GM23248 (cell line): ENCODE measurements around the gene SHH. TPM values are rescaled to one million over a fixed set of nuclear protein-coding genes. Genes with fewer than 3 reads are reported as not detected.

Experiments used
- DNase-seq: peaks from one replicate; pipeline ENCODE4 v3.0.0-alpha.2; 2015
- H2AFZ ChIP-seq: fragments of 200-600 bp; sonication (generic); 2 replicates; pipeline ENCODE4 v1.6.1; 2016; ENCODE audit warnings: antibody characterized with exemption
- H3F3A ChIP-seq: fragments of 200-600 bp; sonication (generic); 2 replicates; pipeline ENCODE4 v1.6.1; 2016; ENCODE audit warnings: mild to moderate bottlenecking, antibody characterized with exemption, mixed run types; ENCODE audit not compliant: insufficient read depth
- H3K27ac ChIP-seq: fragments of 200-600 bp; sonication (generic); 2 replicates; pipeline ENCODE4 v1.5.1; 2016; ENCODE audit warnings: mild to moderate bottlenecking
- H3K27me3 ChIP-seq: fragments of 200-600 bp; sonication (generic); replicated peaks from 2 replicates; pipeline ENCODE4 v1.6.1; 2016; ENCODE audit warnings: mild to moderate bottlenecking; ENCODE audit not compliant: insufficient read depth
- H3K36me3 ChIP-seq: fragments of 200-600 bp; sonication (generic); 2 replicates; pipeline ENCODE4 v1.6.1; 2016; ENCODE audit warnings: low read depth, mild to moderate bottlenecking
- H3K4me1 ChIP-seq: fragments of 200-600 bp; sonication (generic); 2 replicates; pipeline ENCODE4 v1.6.1; 2016; ENCODE audit warnings: mild to moderate bottlenecking; ENCODE audit not compliant: insufficient read depth
- H3K4me2 ChIP-seq: fragments of 200-600 bp; sonication (generic); one replicate; pipeline ENCODE4 v1.6.1; 2016; ENCODE audit warnings: mild to moderate bottlenecking; ENCODE audit not compliant: unreplicated experiment
- H3K4me3 ChIP-seq: fragments of 200-600 bp; sonication (generic); 2 replicates; pipeline ENCODE4 v1.5.1; 2016; ENCODE audit warnings: mild to moderate bottlenecking
- H3K79me2 ChIP-seq: fragments of 200-600 bp; sonication (generic); 2 replicates; pipeline ENCODE4 v1.6.1; 2016; ENCODE audit warnings: mild to moderate bottlenecking; ENCODE audit not compliant: insufficient read depth
- H3K9ac ChIP-seq: fragments of 200-600 bp; sonication (generic); 2 replicates; pipeline ENCODE4 v1.6.1; 2016; ENCODE audit warnings: mild to moderate bottlenecking
- H3K9me2 ChIP-seq: fragments of 200-600 bp; sonication (generic); 2 replicates; pipeline ENCODE4 v1.6.1; 2016; ENCODE audit warnings: mixed run types, mild to moderate bottlenecking, moderate library complexity; ENCODE audit not compliant: insufficient read depth
- H3K9me3 ChIP-seq: fragments of 200-600 bp; sonication (generic); one replicate; pipeline ENCODE4 v1.6.1; 2017; ENCODE audit warnings: low read depth
- H4K20me1 ChIP-seq: fragments of 200-600 bp; sonication (generic); 2 replicates; pipeline ENCODE4 v1.6.0; 2016; ENCODE audit not compliant: insufficient read depth
- EZH2 ChIP-seq: fragments of 200-600 bp; sonication (generic); IDR thresholded peaks from 2 replicates; pipeline ENCODE4 v1.6.1; 2018; ENCODE audit warnings: antibody characterized with exemption, mild to moderate bottlenecking; ENCODE audit not compliant: insufficient read depth, poor library complexity, severe bottlenecking
- EZH2phosphoT487 ChIP-seq: fragments of 200-600 bp; sonication (generic); IDR thresholded peaks from 2 replicates; pipeline ENCODE4 v1.6.1; 2018; ENCODE audit warnings: antibody characterized with exemption, moderate library complexity, mild to moderate bottlenecking, low read depth; ENCODE audit not compliant: insufficient read depth
- WGBS, 2 experiments: methylation state at CpG; one replicate each; pipeline ENCODE4 v1.1.6; 2015 to 2017; ENCODE audit warnings: low lambda C conversion rate in 2 of 2, low coverage in 1 of 2; ENCODE audit errors: missing lambda C conversion rate in 2 of 2; 5-methylcytosine and 5-hydroxymethylcytosine counted together
- in situ Hi-C: fragments of 300-500 bp; cut with MboI; formaldehyde crosslinking; loops from 2 replicates; pipeline ENCODE4 v1.15.0; 2020
- polyA plus RNA-seq: library from polyadenylated mRNA; unstranded; fragments of >200 nt; fragmentation: Nextera tagmentation; extraction: Ambion mirVana; gene quantifications from 2 replicates; pipeline ENCODE4 v1.2.1, GENCODE V29; 2016
- total RNA-seq: library from RNA; depleted of rRNA; stranded (reverse); fragments of >200 nt; shearing (Covaris generic); gene quantifications from 2 replicates; pipeline ENCODE4 v1.2.3, GENCODE V29; 2014

SHH gene
- total and polyA plus RNA-seq, 2 experiments from 2014 or later, result not detected

DNA sequence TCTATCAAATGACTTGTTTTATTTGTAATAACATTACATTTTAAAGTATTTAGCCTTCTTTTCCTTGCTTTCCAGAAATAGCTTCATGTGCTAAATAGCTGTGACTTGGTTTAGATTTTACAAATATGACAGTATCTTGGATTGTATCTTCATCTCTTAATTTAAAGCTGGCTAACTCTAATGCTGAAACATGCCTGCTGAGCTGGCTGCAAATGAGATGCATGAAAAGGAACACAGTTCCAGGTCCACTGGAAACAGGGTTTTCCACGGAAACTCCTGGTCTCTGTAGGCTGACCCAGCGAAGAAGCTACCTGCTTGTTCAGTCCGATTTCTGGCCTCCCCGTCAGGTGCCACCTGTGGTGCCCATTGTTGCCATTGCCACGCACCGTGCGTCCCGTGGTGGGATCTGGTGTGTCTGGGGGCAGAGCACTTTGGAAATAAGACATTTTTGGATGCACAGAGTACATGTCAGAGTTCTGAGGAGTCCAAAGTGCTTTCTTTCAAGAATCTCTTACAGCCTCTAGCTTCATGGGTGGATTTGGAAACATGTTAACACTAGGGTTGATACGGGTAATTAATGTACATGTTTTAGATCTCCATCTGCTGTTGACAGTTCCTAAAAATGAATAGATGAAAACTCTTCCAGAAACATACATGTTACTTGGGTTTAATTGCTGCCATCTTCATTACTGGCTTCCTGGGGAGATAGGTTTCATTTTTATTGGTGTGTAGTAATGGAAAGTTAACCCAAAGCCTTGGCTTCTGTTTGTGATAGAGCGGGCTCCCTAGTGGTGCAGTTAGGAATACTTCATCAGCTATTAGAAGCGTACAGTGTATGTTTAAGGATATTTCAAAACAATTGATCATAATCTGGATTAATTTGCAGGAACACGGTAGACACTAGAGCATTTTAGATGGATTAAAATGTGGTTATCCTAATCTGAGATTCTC, 45.0 kb downstream of the SHH start:
- H3K4me2 ChIP-seq, result no peak overlapping the region
- H3K27me3 ChIP-seq, result no peaks in the 10 kb centered on the region
- peaks cover 34% of the 10 kb centered on the region for H3K36me3 ChIP-seq
- H3K9me2 ChIP-seq, result no peaks in the 10 kb centered on the region
- no peaks in the 10 kb centered on the region for H3K9me3 ChIP-seq
- TF ChIP-seq EZH2phosphoT487 (no peak), EZH2 (no peak)
- WGBS, 2 experiments, result 85 to 90% methylated on average over 12 of the region's 12 CpGs
- H3F3A ChIP-seq, result peaks cover 28% of the 10 kb centered on the region
- no peak for DNase-seq
- peaks cover 11% of the 10 kb centered on the region; the same call in 1 of the 2 replicates for H4K20me1 ChIP-seq
- H3K27ac ChIP-seq, result no peak overlapping the region
- H3K4me3 ChIP-seq, result no peak overlapping the region
- H3K4me1 ChIP-seq, result peaks cover 13% of the 10 kb centered on the region
- H2AFZ ChIP-seq, result no peak overlapping the region
- H3K79me2 ChIP-seq, result peaks cover 40% of the 10 kb centered on the region
- in situ Hi-C loops, result loop anchor here (25.0 kb wide), 1 partner anchor 855 kb away; no protein-coding TSS in a partner anchor
- H3K9ac ChIP-seq, result no peak overlapping the region

DNA sequence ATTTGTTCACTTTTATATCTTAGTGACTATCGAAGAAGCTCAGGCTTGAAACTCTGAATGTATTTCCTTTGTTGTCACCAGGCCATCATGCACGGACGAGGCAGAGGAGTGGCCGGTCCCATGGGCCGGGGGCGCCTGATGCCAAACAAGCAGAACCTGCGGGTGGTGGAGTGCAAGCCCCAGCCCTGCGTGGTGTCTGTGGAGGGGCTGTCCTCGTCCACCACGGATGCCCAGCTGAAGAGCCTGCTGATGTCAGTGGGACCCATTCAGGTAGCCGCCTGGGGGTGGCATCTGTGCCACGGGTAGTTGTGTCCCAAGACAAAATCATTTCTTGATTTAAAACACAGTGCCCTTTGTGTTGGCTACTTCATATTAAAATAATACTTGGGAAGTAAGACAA, 45.9 kb downstream of the SHH start:
- H3K36me3 ChIP-seq, result peaks cover 34% of the 10 kb centered on the region
- no peak overlapping the region for H3K27ac ChIP-seq
- peaks cover 11% of the 10 kb centered on the region; the same call in 1 of the 2 replicates for H4K20me1 ChIP-seq
- 88 to 91% methylated on average over 12 of the region's 12 CpGs for WGBS, 2 experiments
- in situ Hi-C loops, result loop anchor here (25.0 kb wide), 1 partner anchor 854 kb away; no protein-coding TSS in a partner anchor
- no peak overlapping the region for H2AFZ ChIP-seq
- H3F3A ChIP-seq, result peaks cover 28% of the 10 kb centered on the region
- H3K4me2 ChIP-seq, result no peak overlapping the region
- no peaks in the 10 kb centered on the region for H3K9me3 ChIP-seq
- H3K9ac ChIP-seq, result no peak overlapping the region
- H3K27me3 ChIP-seq, result no peaks in the 10 kb centered on the region
- no peak for TF ChIP-seq EZH2
- TF ChIP-seq EZH2phosphoT487, result no peak
- peaks cover 13% of the 10 kb centered on the region for H3K4me1 ChIP-seq
- peaks cover 46% of the 10 kb centered on the region for H3K79me2 ChIP-seq
- no peaks in the 10 kb centered on the region for H3K9me2 ChIP-seq
- no peak for DNase-seq
- H3K4me3 ChIP-seq, result no peak overlapping the region

GRCh38 chr7:155765458-155765857, 46.8 kb downstream of the SHH start:
- no peak for TF ChIP-seq EZH2phosphoT487
- TF ChIP-seq EZH2, result no peak
- Histone ChIP-seq H3K4me2 (no peak overlapping the region), H3K36me3 (peaks cover 26% of the 10 kb centered on the region), H3K4me1 (peaks cover 13% of the 10 kb centered on the region), H4K20me1 (peaks cover 11% of the 10 kb centered on the region; the same call in 1 of the 2 replicates), H3F3A (peaks cover 27% of the 10 kb centered on the region), H3K79me2 (peaks cover 46% of the 10 kb centered on the region), H3K9me3 (no peaks in the 10 kb centered on the region), H3K27me3 (no peaks in the 10 kb centered on the region), H3K9ac (no peak overlapping the region), H3K27ac (no peak overlapping the region), H2AFZ (no peak overlapping the region), H3K9me2 (no peaks in the 10 kb centered on the region), H3K4me3 (no peak overlapping the region)
- no peak for DNase-seq
- in situ Hi-C loops, result loop anchor here (25.0 kb wide), 1 partner anchor 853 kb away; no protein-coding TSS in a partner anchor
- WGBS, 2 experiments, result 81 to 86% methylated on average over 8 of the region's 8 CpGs

DNA sequence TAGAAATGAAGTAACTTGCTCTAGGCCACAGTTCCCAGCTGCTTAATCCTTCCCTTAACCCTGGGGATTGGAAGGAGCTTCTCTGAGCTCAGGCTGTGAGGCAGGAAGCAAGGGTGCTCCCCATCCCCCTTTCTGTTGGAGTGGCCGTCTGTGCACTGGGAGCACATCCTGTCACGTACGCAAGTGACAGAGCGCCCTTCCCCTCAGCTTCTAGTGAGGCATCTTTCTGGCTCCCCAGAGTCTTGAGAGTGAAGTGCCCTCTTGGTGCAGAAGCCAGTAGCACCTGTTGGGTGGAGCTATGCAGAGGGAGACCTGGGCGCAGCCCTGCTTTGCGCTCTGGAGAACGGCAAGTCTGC, 47.8 kb downstream of the SHH start:
- no peak for DNase-seq
- no peak overlapping the region for H2AFZ ChIP-seq
- no peak overlapping the region for H3K4me3 ChIP-seq
- peaks cover 16% of the 10 kb centered on the region for H3F3A ChIP-seq
- in situ Hi-C loops, result loop anchor here (25.0 kb wide), 1 partner anchor 852 kb away; no protein-coding TSS in a partner anchor
- H3K9me3 ChIP-seq, result no peaks in the 10 kb centered on the region
- no peak overlapping the region for H3K4me2 ChIP-seq
- no peaks in the 10 kb centered on the region for H3K27me3 ChIP-seq
- H3K79me2 ChIP-seq, result peaks cover 56% of the 10 kb centered on the region
- peaks cover 5% of the 10 kb centered on the region for H3K4me1 ChIP-seq
- H3K9ac ChIP-seq, result no peak overlapping the region
- H3K36me3 ChIP-seq, result peaks cover 33% of the 10 kb centered on the region
- TF ChIP-seq EZH2 (no peak), EZH2phosphoT487 (no peak)
- 88 to 92% methylated on average over 7 of the region's 7 CpGs for WGBS, 2 experiments
- H4K20me1 ChIP-seq, result peaks cover 14% of the 10 kb centered on the region; the same call in 1 of the 2 replicates
- H3K9me2 ChIP-seq, result no peaks in the 10 kb centered on the region
- no peak overlapping the region for H3K27ac ChIP-seq
